Mucosa of descending colon (tissue), 3 donors: Measurements from ENCODE around the gene ADAMTS18. TPM values are rescaled to one million over a fixed set of nuclear protein-coding genes. Genes with fewer than 3 reads are reported as not detected.

Experiments
- ATAC-seq: fragments of 200-7000 bp; cut with Tn5 transposase; one replicate; pipeline ENCODE4 v1.9.1; 2020; ENCODE audit warnings: mild to moderate bottlenecking, moderate library complexity
- DNase-seq, 3 donors: peaks; one replicate each; pipeline ENCODE4 v3.0.0-alpha.2; 2020
- H3K36me3 ChIP-seq: fragments of 200-600 bp; one replicate; pipeline ENCODE4 v1.8.0; 2021; ENCODE audit warnings: low read depth, mild to moderate bottlenecking
- H3K4me1 ChIP-seq: fragments of 200-600 bp; one replicate; pipeline ENCODE4 v1.8.0; 2021; ENCODE audit warnings: low read depth, mild to moderate bottlenecking
- H3K4me3 ChIP-seq: fragments of 200-600 bp; one replicate; pipeline ENCODE4 v1.8.0; 2021; ENCODE audit warnings: mild to moderate bottlenecking
- H3K9me3 ChIP-seq: fragments of 200-600 bp; one replicate; pipeline ENCODE4 v1.8.0; 2021; ENCODE audit warnings: mild to moderate bottlenecking
- intact Hi-C, 2 donors: fragments of 100-400 bp; cut with DNase I in 1 of 2; cut with micrococcal nuclease in 1 of 2; formaldehyde crosslinking; loops; one replicate each; pipeline versions ENCODE4 v1.11.0 to v1.11.1; 2022; cut with DNase I, micrococcal nuclease
- total RNA-seq, 3 donors: library from RNA; stranded (reverse); fragmentation: NEBNext Ultra II Directional in 2 of 3; extraction: Animal tissue kit (Norgen Biotek cat#: 25700) in 2 of 3; gene quantifications; one replicate each; pipeline versions ENCODE4 v1.2.1 to v1.2.4, GENCODE V29; 2021 to 2023
- TF ChIP-seq, protein P1 (sequence below): fragments of 200-600 bp; IDR thresholded peaks from one replicate; pipeline ENCODE4 v1.8.0; 2022; ENCODE audit warnings: antibody characterized with exemption, mild to moderate bottlenecking
- donor health status: DM: no; HTN: no; CAD: no; lungs with moderate emphysema.
- donor health status: DM: no; HTN: no; CAD: no.
- donor health status: DM: no; HTN: yes; CAD: no.

ADAMTS18 gene
- total RNA-seq, 3 donors from 2014 or later: 0.20 to 0.22 TPM; not detected in 1

- Histone ChIP-seq H3K4me1 (no peaks in the 10 kb centered on the region), H3K9me3 (no peaks in the 10 kb centered on the region), H3K36me3 (no peaks in the 10 kb centered on the region), H3K4me3 (no peak overlapping the region)
- no peak for DNase-seq
- TF ChIP-seq, protein P1, sequence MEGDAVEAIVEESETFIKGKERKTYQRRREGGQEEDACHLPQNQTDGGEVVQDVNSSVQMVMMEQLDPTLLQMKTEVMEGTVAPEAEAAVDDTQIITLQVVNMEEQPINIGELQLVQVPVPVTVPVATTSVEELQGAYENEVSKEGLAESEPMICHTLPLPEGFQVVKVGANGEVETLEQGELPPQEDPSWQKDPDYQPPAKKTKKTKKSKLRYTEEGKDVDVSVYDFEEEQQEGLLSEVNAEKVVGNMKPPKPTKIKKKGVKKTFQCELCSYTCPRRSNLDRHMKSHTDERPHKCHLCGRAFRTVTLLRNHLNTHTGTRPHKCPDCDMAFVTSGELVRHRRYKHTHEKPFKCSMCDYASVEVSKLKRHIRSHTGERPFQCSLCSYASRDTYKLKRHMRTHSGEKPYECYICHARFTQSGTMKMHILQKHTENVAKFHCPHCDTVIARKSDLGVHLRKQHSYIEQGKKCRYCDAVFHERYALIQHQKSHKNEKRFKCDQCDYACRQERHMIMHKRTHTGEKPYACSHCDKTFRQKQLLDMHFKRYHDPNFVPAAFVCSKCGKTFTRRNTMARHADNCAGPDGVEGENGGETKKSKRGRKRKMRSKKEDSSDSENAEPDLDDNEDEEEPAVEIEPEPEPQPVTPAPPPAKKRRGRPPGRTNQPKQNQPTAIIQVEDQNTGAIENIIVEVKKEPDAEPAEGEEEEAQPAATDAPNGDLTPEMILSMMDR: no peak
- ATAC-seq: no peak
- intact Hi-C loops: no loop called here
These were observed 132.6 kb downstream of the ADAMTS18 start for GRCh38 chr16:77302249-77302648.

- TF ChIP-seq, protein P1: no peak
- DNase-seq: no peak
- intact Hi-C loops: no loop called here
- H3K9me3 ChIP-seq: no peaks in the 10 kb centered on the region
- H3K4me1 ChIP-seq: no peaks in the 10 kb centered on the region
- no peak for ATAC-seq
- H3K36me3 ChIP-seq: no peaks in the 10 kb centered on the region
- H3K4me3 ChIP-seq: no peak overlapping the region
These were observed 134.6 kb downstream of the ADAMTS18 start for GRCh38 chr16:77300256-77300655.

DNA sequence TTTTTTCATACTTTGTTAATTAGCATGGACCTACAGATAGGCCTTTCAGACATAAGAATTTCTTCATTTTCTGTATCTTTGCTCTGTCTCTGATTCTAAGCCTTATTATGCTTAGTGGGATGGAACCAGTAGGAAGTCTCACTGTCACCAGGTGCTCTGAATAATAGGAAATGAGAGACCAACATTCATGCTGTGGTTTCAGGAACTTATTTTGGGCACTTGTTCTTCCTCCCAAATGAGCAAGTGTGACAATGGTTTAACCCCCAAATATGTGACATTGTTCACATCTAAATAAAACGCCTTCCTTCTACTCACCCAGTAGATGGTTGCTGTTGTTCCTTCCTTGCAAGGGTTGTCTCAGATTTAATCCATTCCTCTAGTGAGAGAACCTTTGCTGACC lies 135.4 kb downstream of the ADAMTS18 start:
- ATAC-seq: no peak
- Histone ChIP-seq H3K9me3 (no peaks in the 10 kb centered on the region), H3K4me1 (no peaks in the 10 kb centered on the region), H3K4me3 (no peak overlapping the region), H3K36me3 (no peaks in the 10 kb centered on the region)
- no peak for DNase-seq
- TF ChIP-seq, protein P1: no peak
- intact Hi-C loops: no loop called here

- intact Hi-C loops: no loop called here
- H3K4me3 ChIP-seq: no peak overlapping the region
These were observed 136.1 kb downstream of the ADAMTS18 start for GRCh38 chr16:77298418-77299360.

GRCh38 chr16:77297996-77298395 lies 136.8 kb downstream of the ADAMTS18 start:
- ATAC-seq: no peak
- Histone ChIP-seq H3K4me1 (no peaks in the 10 kb centered on the region), H3K9me3 (no peaks in the 10 kb centered on the region), H3K36me3 (no peaks in the 10 kb centered on the region), H3K4me3 (no peak overlapping the region)
- intact Hi-C loops: no loop called here
- DNase-seq: no peak
- TF ChIP-seq, protein P1: no peak

More at GRCh38 chr16:77298418-77299360, 136.1 kb downstream of the ADAMTS18 start:
- DNase-seq: no peak
- TF ChIP-seq, protein P1: no peak
- H3K9me3 ChIP-seq: no peaks in the 10 kb centered on the region
- H3K36me3 ChIP-seq: no peaks in the 10 kb centered on the region
- ATAC-seq: peak; percentile 25
- H3K4me1 ChIP-seq: no peaks in the 10 kb centered on the region
